ENCODE measurements around the gene IQCE.
A peak's percentile ranks its signal among the peaks of the same experiment; 100 is the strongest.

IQCE gene

DNA sequence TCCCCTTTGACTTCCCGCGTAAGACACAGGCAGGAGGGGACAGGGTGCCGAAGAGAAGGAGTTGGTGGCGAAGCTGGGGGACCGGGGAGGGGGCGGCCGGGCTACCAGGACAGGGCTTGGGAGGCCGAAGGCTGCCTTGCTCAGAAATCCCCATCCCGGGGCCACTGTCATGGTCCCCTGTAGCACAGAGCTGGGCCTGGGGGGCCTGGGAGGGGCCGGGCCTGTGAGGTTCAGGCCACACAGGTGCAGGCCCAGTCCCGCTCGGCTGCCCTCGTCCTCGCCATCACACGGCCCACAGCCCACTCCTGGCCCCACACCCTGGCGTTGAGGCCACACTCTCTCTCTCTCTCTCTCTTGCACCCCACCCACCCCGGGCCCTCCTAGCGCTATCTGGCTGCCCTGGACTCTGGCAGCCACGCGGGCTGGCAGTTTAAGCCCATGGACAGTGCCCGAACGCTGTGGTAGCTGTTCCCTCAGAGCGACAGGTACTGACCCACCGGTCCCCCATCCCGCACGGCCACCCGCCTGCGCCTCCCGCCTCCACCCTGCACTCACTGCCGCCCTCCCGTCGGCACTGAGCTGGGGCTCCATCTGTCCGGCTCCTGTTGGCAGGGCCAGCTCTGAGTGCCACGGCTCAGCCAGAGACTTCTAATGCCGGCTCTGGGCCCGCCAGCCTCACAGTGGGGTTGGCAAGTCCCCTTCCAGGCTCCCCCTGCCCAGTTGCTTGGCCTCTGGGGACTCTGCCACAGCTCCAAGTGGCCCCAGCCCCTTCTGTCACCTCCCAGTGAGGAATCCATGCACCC is 101.0 kb downstream of the IQCE start:
- Histone ChIP-seq H3K4me3 (no peak overlapping the region), H3K27me3 (no peaks in the 10 kb centered on the region), H3K27ac (peak overlapping the region in 3 of 11 experiments; percentile 14 to 30 (median 17); a peak in 3 of 22 replicates), H3K4me1 (peaks cover 3 to 68% (median 50%) of the 10 kb centered on the region in 10 experiments; a peak in 16 of 20 replicates), H3K9me3 (replicated peaks in 1 of 11) (no peaks in the 10 kb centered on the region), H3K4me2 (peak overlapping the region in 7 of 11 experiments; percentile 2 to 54 (median 46); a peak in 10 of 22 replicates), H3K9ac (peak overlapping the region in 5 of 11 experiments; percentile 22 to 47 (median 26); a peak in 5 of 22 replicates), H4K20me1 (peaks cover 61 to 95% (median 81%) of the 10 kb centered on the region in 11 experiments; a peak in 21 of 22 replicates), H3K36me3 (peaks cover 60 to 91% (median 86%) of the 10 kb centered on the region in 11 experiments)
- no peak for TF ChIP-seq Cebpa-rat (IDR thresholded peaks at IDR 0.05)

DNA sequence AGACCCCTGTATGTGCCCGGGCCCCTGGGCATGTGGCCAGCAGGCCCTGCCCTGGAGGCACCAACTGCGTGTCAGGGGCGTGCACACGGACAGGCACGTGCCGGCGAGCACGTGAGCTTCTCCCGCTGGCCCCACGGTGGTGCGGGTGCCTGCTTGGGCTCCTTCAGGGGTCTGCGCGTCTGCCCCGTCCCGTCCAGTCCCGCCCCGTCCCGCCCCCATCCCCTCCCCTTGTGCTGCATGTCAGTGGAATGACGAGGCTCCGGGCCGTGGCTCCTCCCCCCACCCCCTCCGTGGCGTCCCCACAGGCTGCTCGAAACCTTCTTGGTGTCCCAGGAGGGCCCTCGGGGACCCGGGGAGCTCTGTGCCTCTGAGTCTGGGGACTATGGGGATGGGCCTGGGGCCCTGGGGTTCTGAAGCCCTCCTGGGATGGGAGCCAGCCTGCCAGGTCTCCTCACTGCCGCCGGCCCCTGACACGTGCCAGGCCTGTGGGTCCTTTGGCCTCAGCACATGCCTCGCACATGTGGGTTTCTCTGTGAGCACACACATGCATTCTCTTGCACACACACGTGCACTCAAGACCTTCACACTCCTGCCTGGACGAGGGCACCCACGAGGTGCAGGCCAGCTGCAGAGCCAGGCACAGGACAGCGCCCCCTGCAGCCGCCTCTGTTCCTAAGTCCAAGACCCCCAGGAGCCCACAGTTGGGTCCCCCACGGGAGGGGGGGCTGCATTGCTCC is 101.7 kb downstream of the IQCE start:
- peak overlapping the region in 7 of 11 experiments; percentile 23 to 54 (median 46); a peak in 11 of 22 replicates for H3K4me2 ChIP-seq
- TF ChIP-seq Cebpa-rat (IDR thresholded peaks at IDR 0.05), result no peak

DNA sequence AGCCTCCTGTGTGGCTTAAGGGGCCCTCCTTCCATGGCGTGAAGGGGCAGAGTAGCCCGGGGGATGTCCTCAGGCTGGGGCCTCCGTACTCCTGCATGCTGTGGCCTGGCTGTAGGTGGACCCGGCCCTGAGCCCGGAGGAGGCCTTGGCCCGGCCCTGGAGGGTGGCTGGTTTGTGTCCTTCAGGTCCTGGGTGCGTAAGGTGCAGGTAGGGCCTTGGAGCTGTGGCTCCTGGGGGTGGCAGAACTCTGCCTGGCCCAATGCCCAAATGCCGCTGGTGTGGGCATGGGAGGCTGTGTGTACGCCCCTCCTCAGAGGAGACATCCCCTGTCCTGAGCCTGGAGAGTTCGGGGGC is 102.3 kb downstream of the IQCE start:
- Histone ChIP-seq H3K9ac (peak overlapping the region in 3 of 11 experiments; percentile 2 to 29 (median 11); a peak in 2 of 22 replicates), H3K4me2 (peak overlapping the region in 7 of 11 experiments; percentile 1 to 43 (median 23); a peak in 7 of 22 replicates), H3K9me3 (replicated peaks in 1 of 11) (no peaks in the 10 kb centered on the region), H3K27ac (peak overlapping the region in 2 of 11 experiments; percentile 27 to 48; a peak in 3 of 22 replicates), H3K4me3 (no peak overlapping the region), H4K20me1 (peaks cover 61 to 90% (median 85%) of the 10 kb centered on the region in 11 experiments; a peak in 21 of 22 replicates), H3K27me3 (no peaks in the 10 kb centered on the region), H3K4me1 (peaks cover 12 to 76% (median 58%) of the 10 kb centered on the region in 10 experiments), H3K36me3 (peaks cover 49 to 78% (median 72%) of the 10 kb centered on the region in 11 experiments)
- TF ChIP-seq Cebpa-rat (IDR thresholded peaks at IDR 0.05), result no peak

More for the DNA sequence above, 101.7 kb downstream of the IQCE start:
- H4K20me1 ChIP-seq, result peaks cover 61 to 90% (median 83%) of the 10 kb centered on the region in 11 experiments; a peak in 21 of 22 replicates
- H3K9me3 ChIP-seq (replicated peaks in 1 of 11), result no peaks in the 10 kb centered on the region
- peak overlapping the region in 5 of 11 experiments; percentile 14 to 48 (median 27); a peak in 5 of 22 replicates for H3K27ac ChIP-seq
- peak overlapping the region in 5 of 11 experiments; percentile 11 to 33 (median 26); a peak in 4 of 22 replicates for H3K9ac ChIP-seq
- H3K4me1 ChIP-seq, result peaks cover 8 to 71% (median 54%) of the 10 kb centered on the region in 10 experiments
- H3K36me3 ChIP-seq, result peaks cover 54 to 83% (median 78%) of the 10 kb centered on the region in 11 experiments
- no peaks in the 10 kb centered on the region for H3K27me3 ChIP-seq
- no peak overlapping the region for H3K4me3 ChIP-seq

GRCh38 chr7:2661602-2662272 is 103.0 kb downstream of the IQCE start:
- Histone ChIP-seq H3K9ac (0 out of 22 replicates have a peak overlapping the region, but pooled peaks of 1 of the 11 experiments have one; percentile 29), H3K27ac (peak overlapping the region in 2 of 11 experiments; percentile 27 to 48; a peak in 3 of 22 replicates)

DNA sequence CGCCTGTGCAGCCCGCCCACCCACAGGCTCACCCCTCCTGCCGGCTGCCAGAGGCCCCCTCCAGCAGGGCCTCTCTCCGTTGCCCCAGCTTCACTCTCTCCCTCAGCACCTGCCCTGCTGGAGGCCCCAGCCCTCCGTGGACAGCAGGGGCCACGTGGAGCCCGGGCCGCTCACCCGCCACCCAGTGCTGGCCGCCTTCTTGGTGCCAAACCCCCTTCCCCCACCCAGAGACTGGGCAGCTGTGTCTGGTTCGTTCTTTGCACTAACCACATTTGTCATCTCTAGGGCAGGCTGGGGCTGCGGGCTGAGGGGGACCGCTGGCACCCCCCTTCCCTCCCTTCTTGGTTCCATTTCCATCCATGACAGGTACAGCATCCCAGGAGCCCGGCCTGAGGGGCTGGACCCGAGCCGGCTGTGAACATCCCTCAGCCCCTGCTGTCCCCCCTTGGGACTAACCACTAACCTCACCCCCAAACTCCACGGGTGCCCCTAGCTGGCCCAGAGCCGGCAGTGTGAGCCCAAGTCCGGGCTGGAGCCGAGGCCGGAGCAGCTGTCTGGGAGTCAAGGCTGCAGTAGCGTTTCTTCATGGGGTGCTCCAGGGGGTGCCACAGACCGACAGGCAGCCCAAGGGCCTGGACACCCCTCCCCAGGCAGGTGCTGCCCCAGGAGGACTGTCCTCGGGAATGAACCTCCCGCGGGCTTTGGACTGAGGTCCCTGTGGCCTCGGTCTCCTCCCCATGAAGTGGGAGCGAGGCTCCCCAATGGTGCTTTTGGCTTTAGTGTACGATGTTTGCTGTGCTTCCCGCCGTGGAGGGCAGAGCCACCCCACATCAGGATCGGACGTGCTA is 103.7 kb downstream of the IQCE start:
- peaks cover 34 to 63% (median 58%) of the 10 kb centered on the region in 11 experiments for H3K36me3 ChIP-seq
- peak overlapping the region in 2 of 11 experiments; percentile 17 to 18; a peak in 3 of 22 replicates for H3K9ac ChIP-seq
- no peak overlapping the region for H3K4me3 ChIP-seq
- 0 out of 22 replicates have a peak overlapping the region, but pooled peaks of 1 of the 11 experiments have one; percentile 8 for H3K27ac ChIP-seq
- no peak for TF ChIP-seq Cebpa-rat (IDR thresholded peaks at IDR 0.05)
- peak overlapping the region in 3 of 11 experiments; percentile 24 to 35 (median 30); a peak in 4 of 22 replicates for H3K4me2 ChIP-seq
- no peaks in the 10 kb centered on the region for H3K27me3 ChIP-seq
- H3K9me3 ChIP-seq (replicated peaks in 1 of 11), result no peaks in the 10 kb centered on the region; a peak in 1 of 22 replicates
- peaks cover 12 to 77% (median 59%) of the 10 kb centered on the region in 10 experiments for H3K4me1 ChIP-seq
- H4K20me1 ChIP-seq, result peaks cover 57 to 77% (median 71%) of the 10 kb centered on the region in 11 experiments; a peak in 21 of 22 replicates

More at GRCh38 chr7:2661602-2662272, 103.0 kb downstream of the IQCE start:
- Histone ChIP-seq H3K27me3 (no peaks in the 10 kb centered on the region), H3K36me3 (peaks cover 42 to 71% (median 66%) of the 10 kb centered on the region in 11 experiments), H3K4me1 (peaks cover 12 to 78% (median 59%) of the 10 kb centered on the region in 10 experiments), H4K20me1 (peaks cover 61 to 83% (median 79%) of the 10 kb centered on the region in 11 experiments; a peak in 21 of 22 replicates), H3K9me3 (replicated peaks in 1 of 11) (no peaks in the 10 kb centered on the region), H3K4me3 (no peak overlapping the region), H3K4me2 (peak overlapping the region in 2 of 11 experiments; percentile 1 to 23; a peak in 2 of 22 replicates)
- TF ChIP-seq Cebpa-rat (IDR thresholded peaks at IDR 0.05), result no peak

DNA sequence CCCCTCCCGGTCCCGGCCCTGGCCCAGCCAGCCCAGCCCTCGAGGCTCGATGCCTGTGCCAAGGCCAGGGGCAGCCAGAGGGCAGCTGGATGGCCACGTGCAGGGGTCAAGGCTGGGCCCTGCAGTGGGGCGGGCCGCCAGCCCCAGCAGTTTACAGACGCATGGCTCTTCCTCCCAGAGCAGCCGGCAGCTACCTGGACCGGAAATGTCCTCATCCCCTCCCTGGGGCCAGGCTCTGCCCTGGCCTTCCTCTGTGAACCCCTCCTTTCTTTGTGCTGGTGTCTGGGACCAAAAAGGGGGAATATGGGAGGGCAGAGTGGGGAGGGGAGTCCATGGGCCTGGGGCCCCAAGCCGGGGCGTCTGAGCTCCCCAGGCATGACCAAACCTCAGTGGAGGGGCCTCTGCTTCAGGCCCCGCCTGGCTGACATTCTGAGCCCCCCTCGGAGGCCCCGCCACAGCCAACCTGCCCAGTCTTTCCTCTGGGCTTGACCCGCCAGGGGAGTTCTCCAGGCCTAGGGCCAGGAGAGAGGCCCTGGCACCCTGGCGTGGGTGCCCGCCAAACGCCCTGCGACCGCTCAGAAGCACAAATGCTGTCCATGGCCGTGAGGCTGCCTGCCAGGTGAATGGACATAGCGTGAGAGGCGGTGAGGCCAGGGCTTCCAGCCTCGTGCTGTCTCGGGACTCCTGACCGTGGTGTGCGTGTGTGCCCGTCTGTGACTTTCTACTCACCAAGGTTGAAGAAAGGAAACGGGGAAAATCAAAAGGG is 104.5 kb downstream of the IQCE start:
- Histone ChIP-seq H3K27me3 (no peaks in the 10 kb centered on the region), H3K4me2 (peak overlapping the region in 3 of 11 experiments; percentile 24 to 35 (median 30); a peak in 4 of 22 replicates), H3K27ac (0 out of 22 replicates have a peak overlapping the region, but pooled peaks of 2 of the 11 experiments have one; percentile 8 to 27), H4K20me1 (peaks cover 49 to 75% (median 63%) of the 10 kb centered on the region in 11 experiments; a peak in 21 of 22 replicates), H3K9ac (peak overlapping the region in 2 of 11 experiments; percentile 17 to 18; a peak in 3 of 22 replicates), H3K4me3 (no peak overlapping the region), H3K9me3 (replicated peaks in 1 of 11) (no peaks in the 10 kb centered on the region; a peak in 1 of 22 replicates), H3K36me3 (peaks cover 26 to 55% (median 50%) of the 10 kb centered on the region in 11 experiments), H3K4me1 (peaks cover 12 to 69% (median 55%) of the 10 kb centered on the region in 10 experiments)
- no peak for TF ChIP-seq Cebpa-rat (IDR thresholded peaks at IDR 0.05)

Data from BLaER1 treated with 17β-estradiol and CSF1 and Interleukin-3, amounts not matched to agents 10 nM and 100 nM (cell line).